ENCODE results near the gene PRKAG1.

Gene PRKAG1

GRCh38 chr12:49037947-49038237, 19.3 kb upstream of the PRKAG1 start:
- ChIA-PET POLR2A (ENCODE audit: low non-redundant PET) (no interaction called here), CTCF (interaction anchor here (0.5 kb wide), 1 partner anchor 901 kb away, joined by 5 read pairs; no protein-coding TSS in a partner anchor)
- no peak for DNase-seq (ENCODE audit: low spot score)
- no peak for TF ChIP-seq CTCF (conservative IDR thresholded peaks at IDR 0.05; ENCODE audit: low read depth)
- no peak overlapping the region for H3K27ac ChIP-seq

GRCh38 chr12:49037111-49037946, 18.8 kb upstream of the PRKAG1 start:
- ChIA-PET POLR2A (ENCODE audit: low non-redundant PET) (interaction anchor here (0.5 kb wide), 1 partner anchor 194 kb away, joined by 3 read pairs; no protein-coding TSS in a partner anchor), CTCF (interaction anchor here (0.6 to 1.1 kb wide), 3 partner anchors 19 to 109 kb away, joined by 3 to 4 read pairs (median 3); no protein-coding TSS in a partner anchor)
- H3K27ac ChIP-seq: peak overlapping the region; percentile 14; the same call in 1 of the 2 replicates
- no peak for TF ChIP-seq CTCF (conservative IDR thresholded peaks at IDR 0.05; ENCODE audit: low read depth)
- DNase-seq (ENCODE audit: low spot score): no peak

- no peak for DNase-seq (ENCODE audit: low spot score)
- TF ChIP-seq CTCF (conservative IDR thresholded peaks at IDR 0.05; ENCODE audit: low read depth): no peak
- no peak overlapping the region for H3K27ac ChIP-seq
- POLR2A ChIA-PET (ENCODE audit: low non-redundant PET): interaction anchor here (0.6 kb wide), 2 partner anchors 36 to 67 kb away, joined by 3 to 7 read pairs; no protein-coding TSS in a partner anchor
- CTCF ChIA-PET: interaction anchor here (1.1 kb wide), 1 partner anchor 52 kb away, joined by 3 read pairs; no protein-coding TSS in a partner anchor
Observed at GRCh38 chr12:49036029-49036428, 17.5 kb upstream of the PRKAG1 start.

GRCh38 chr12:49034286-49034622, 15.7 kb upstream of the PRKAG1 start:
- no peak for DNase-seq (ENCODE audit: low spot score)
- POLR2A ChIA-PET (ENCODE audit: low non-redundant PET): interaction anchor here (0.6 kb wide), 1 partner anchor 18 kb away, joined by 3 read pairs; no protein-coding TSS in a partner anchor
- peak overlapping the region; percentile 17 for H3K27ac ChIP-seq
- TF ChIP-seq CTCF (conservative IDR thresholded peaks at IDR 0.05; ENCODE audit: low read depth): no peak
- CTCF ChIA-PET: interaction anchor here (1.1 kb wide), 1 partner anchor 14 kb away, joined by 3 read pairs; no protein-coding TSS in a partner anchor

GRCh38 chr12:49033611-49034285, 15.2 kb upstream of the PRKAG1 start:
- DNase-seq (ENCODE audit: low spot score): no peak
- POLR2A ChIA-PET (ENCODE audit: low non-redundant PET): interaction anchor here (0.6 kb wide), 1 partner anchor 18 kb away, joined by 3 read pairs; no protein-coding TSS in a partner anchor
- peak overlapping the region; percentile 17 for H3K27ac ChIP-seq
- no peak for TF ChIP-seq CTCF (conservative IDR thresholded peaks at IDR 0.05; ENCODE audit: low read depth)
- CTCF ChIA-PET: interaction anchor here (1.1 kb wide), 1 partner anchor 14 kb away, joined by 3 read pairs; no protein-coding TSS in a partner anchor

GRCh38 chr12:49032679-49033447, 14.3 kb upstream of the PRKAG1 start:
- no peak for DNase-seq (ENCODE audit: low spot score)
- TF ChIP-seq CTCF (conservative IDR thresholded peaks at IDR 0.05; ENCODE audit: low read depth): no peak
- H3K27ac ChIP-seq: peak overlapping the region; percentile 17; the same call in 1 of the 2 replicates
- CTCF ChIA-PET: interaction anchor here (1.1 kb wide), 1 partner anchor 13 kb away, joined by 3 read pairs; no protein-coding TSS in a partner anchor
- POLR2A ChIA-PET (ENCODE audit: low non-redundant PET): no interaction called here
